ENCODE measurements around the gene MYPN.
"Not testable (repeated sequence)": the region's sequence is repeated elsewhere in the genome, so short reads cannot be mapped to it uniquely, and the experiment has no call there.

Gene MYPN, protein sequence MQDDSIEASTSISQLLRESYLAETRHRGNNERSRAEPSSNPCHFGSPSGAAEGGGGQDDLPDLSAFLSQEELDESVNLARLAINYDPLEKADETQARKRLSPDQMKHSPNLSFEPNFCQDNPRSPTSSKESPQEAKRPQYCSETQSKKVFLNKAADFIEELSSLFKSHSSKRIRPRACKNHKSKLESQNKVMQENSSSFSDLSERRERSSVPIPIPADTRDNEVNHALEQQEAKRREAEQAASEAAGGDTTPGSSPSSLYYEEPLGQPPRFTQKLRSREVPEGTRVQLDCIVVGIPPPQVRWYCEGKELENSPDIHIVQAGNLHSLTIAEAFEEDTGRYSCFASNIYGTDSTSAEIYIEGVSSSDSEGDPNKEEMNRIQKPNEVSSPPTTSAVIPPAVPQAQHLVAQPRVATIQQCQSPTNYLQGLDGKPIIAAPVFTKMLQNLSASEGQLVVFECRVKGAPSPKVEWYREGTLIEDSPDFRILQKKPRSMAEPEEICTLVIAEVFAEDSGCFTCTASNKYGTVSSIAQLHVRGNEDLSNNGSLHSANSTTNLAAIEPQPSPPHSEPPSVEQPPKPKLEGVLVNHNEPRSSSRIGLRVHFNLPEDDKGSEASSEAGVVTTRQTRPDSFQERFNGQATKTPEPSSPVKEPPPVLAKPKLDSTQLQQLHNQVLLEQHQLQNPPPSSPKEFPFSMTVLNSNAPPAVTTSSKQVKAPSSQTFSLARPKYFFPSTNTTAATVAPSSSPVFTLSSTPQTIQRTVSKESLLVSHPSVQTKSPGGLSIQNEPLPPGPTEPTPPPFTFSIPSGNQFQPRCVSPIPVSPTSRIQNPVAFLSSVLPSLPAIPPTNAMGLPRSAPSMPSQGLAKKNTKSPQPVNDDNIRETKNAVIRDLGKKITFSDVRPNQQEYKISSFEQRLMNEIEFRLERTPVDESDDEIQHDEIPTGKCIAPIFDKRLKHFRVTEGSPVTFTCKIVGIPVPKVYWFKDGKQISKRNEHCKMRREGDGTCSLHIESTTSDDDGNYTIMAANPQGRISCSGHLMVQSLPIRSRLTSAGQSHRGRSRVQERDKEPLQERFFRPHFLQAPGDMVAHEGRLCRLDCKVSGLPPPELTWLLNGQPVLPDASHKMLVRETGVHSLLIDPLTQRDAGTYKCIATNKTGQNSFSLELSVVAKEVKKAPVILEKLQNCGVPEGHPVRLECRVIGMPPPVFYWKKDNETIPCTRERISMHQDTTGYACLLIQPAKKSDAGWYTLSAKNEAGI (N-terminal part only)

DNA sequence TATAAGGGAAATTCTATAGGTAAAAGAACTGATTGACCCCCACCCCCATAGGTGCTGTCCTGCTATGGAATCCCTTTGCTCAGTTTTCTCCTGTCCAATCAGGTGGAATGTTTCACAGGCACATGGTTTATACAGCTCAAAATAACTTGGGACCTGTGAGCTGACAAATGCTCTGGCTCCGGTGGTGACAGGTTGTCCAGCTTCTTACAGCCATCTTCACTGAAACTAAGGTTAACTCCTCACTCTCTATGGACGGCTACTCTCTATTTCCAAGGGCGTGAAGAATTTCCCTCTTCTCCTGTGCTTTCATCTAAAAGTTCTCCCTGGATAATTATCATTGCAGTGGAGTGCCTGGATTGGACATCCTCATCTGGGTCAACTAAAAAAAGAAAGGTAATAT lies at the start of gene MYPN:
Gene MYPN (plus strand): TSS at position 158 of the 400 bp plus-strand sequence. CDS start 11,951 bp downstream, outside the sequence.
- peak; percentile 22 for DNase-seq

DNA sequence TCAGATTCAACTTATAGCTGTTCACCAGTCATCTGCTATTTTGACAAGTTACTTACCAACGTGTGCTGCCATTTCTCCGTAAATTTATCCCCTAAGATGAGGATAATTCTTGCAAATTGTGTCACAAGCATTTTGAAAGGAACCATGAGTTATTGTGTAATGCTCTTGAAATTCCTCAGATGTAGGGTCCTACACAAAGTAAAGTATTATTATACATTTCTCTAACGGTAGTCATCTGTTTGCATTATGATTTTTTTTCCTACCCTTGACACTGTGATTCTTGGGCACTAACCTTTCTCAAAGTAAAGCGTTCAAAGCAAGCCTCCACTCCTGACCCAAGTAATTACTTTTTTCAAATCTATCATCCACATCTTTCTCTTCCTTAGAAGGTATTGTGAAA lies 42.3 kb upstream of the MYPN start:
- no peak for DNase-seq

DNA sequence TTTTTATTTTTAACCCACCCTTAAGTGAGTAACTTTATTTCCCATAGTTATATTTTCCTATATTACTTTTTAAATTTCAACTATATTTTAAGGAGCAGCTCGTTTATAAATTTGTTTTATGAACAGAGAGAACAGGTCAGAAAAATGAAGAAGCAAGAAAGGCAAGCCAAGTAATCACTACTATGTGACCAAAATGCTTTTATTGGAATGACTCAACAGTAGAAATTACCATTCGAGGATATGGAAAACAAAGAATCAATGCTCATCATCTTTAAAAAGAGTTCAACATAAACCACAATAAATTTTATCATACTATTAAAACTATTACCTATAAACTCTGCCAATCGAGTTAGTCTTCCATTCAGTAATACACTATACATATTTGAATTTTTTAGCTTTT lies 41.8 kb upstream of the MYPN start:
- no peak for DNase-seq

DNA sequence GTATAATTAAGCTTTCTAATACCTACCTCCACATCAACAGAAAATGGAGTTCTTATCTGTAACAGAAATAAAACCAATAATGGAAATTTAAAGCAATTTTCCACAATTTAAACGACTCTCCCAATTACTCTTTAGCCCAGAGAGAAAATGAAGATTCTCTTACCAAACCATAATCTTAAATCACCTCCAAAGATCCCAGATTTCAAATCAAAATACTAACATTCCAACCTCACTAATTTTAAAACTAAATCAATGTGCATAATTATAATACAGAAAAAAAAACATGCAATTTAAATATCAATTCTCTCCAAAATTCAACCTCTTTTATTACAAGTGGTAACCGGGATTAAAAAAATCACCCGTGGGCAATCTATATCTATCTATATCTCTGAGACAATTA lies 35.7 kb upstream of the MYPN start:
- DNase-seq, result no peak

DNA sequence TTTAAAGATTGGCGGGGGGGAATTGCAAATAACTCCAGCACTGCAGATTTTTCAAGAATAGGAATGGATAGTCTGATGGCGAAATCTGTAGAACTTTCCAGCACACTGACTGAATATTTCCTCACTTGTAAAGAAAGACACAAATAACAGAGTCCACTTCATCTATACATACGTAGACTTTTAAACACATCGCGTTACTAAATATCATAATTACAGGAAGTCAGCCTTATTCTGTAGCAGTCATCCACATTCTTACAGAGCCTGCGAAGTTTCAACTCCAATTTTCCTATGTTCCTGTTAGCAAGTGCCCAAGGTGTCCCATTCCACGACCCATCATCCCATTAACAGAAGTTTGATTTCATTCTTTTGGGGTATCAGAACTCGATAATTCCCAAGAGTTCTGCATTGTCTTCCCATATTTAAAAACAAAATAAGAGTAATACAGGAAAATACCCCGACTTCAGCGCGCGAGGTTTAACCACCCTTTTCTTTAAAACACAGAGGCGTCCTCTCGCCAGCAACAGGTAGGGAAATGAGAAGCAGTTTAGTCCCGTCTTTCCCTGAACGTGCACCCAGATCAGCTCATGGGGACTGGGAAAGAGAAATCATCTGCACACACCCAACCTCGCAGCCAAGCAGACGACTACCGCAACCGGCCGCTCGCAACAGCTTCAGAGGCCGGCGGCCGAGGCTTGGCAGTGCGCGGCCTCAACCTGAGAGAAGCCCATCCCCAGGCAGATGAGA lies 35.1 kb upstream of the MYPN start:
- no peak for DNase-seq

DNA sequence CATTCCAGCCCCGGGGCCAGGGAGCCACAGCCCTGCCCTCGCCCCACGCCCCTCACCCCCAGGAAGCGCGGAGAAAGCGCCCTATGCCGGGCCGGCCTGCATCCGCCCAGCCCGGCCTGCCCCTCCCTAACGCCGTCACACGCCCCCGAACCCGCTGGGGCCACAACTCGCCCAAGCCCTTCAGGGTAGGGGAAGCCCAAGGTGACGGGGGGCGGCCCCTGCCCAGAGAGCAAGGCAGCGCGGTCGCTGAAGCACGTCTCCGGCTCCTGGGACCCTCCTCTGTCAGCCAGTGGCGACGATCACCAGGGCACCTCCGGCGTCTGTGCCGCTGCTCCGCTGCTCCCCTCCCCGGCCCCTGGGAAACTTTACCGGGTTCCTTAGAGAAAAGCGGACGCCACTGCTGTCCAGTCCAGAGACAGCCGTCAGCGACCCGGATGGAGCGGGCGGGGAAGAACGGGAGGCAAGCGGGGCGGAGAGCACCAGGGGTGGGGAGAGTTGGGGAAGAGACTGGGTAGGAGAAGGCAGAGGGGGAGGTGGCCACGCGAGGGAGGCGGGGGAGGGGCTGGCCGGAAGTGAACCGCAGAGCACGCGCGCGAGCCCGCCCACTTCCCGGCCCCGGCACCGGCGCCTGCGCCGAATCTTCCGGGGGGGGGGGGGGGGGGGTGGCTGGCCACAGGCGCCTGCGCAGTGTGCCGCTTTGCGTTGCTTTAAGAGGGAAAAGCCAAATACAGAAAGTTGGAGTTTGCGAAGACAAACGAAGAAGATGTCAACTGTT lies 34.3 kb upstream of the MYPN start, which contains the start of gene HERC4:
Gene HERC4 (minus strand): TSS at position 509 of the 775 bp plus-strand sequence. CDS start 2,175 bp downstream, outside the sequence.
- DNase-seq, result peak; percentile 98

DNA sequence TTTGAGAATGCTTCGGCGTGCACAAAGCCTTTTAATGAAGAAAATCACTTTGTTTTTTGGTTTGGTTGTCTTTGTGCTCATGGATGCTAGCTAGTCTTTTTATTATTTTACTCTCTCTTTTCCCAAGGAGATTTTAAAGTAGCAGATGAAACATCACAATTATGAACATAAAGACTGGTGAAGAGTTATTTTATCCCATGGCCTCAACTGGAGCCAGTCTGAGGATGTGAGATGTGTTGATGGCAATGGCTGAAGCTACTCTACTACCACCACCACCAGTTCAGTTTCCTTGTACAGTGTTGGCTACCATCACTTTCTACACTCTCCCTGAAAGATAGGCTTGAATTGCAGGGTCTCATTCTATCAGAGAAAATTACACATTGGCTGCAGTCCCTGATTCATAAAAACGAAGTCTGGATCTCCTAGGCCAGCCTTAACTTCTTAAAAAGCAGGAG lies 33.7 kb upstream of the MYPN start:
- DNase-seq, result no peak

DNA sequence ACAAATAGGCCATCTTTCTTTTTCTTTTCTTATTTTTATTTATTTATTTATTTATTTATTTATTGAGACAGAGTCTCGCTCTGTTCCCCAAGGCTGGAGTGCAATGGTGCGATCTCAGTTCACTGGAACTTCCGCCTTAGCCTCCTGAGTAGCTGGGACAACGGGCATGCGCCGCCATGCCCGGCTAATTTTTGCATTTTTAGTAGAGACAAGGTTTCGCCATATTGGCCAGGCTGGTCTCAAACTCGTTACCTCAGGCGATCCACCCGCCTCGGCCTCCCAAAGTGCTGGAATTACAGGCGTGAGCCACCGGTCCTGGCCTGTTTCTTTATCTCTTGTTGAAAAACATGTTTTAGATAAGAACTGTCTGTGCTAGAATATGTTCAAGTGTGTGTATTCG lies 33.2 kb upstream of the MYPN start:
- DNase-seq, result not testable (repeated sequence)

DNA sequence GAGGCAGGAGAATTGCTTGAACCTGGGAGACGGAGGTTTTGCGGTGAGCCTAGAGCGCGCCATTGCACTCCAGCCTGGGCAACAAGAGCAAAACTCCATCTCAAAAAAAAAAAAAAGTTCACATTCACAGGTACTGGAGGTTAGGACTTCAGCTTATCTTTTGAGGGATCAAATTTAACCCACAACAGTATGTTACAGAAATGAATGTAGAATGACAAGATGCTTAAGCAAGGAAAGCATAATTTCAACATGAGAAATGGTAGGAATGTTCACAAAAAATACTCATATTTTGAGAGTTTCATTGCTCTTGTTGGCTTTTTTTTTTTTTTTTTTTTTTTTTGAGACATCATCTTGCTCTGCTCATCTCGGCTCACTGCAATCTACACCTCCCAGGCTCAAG lies 32.3 kb upstream of the MYPN start:
- DNase-seq, result no peak

DNA sequence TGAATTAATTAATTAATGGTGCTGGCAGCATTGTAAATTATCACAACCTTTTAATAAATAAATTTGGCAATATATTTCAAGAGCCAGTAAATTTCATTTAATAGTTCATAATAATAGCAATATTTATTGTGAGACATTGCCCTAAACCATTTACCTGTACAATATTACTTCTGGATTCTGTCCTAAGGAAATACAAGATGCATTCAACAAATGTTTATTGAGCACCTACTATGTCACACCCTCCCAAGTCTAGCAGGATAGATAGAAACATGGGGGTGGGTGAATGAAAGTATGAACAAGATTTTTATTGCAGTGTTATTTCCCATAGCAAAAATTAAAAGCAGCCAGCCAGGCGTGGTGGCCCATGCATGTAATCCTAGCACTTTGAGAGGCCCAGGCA lies 29.9 kb upstream of the MYPN start:
- no peak for DNase-seq

DNA sequence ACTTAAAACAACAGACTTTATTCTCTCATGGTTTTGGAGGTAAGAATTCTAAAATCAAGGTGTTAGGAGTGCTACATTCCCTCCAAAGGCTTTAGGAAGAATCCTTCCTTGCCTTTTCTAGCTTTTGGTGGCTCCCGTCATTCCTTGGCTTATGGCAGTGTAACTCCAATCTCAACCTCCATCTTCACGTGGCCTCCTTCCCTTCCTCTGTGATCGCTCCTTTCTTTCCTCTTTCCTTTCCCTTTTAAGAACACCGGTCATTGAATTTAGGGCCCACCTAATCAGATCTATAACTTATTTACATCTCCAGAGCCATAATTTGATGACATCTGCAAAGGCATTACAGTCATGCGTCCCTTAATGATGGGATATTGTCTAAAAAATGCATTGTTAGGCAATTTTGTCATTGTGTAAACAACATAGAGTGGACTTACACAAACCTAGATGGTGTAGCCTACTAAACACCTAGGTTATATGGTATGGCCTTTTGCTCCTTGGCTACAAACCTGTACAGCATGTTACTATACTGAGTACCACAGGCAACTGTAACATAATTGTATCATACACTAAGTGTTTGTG lies 28.3 kb upstream of the MYPN start:
- DNase-seq, result no peak

DNA sequence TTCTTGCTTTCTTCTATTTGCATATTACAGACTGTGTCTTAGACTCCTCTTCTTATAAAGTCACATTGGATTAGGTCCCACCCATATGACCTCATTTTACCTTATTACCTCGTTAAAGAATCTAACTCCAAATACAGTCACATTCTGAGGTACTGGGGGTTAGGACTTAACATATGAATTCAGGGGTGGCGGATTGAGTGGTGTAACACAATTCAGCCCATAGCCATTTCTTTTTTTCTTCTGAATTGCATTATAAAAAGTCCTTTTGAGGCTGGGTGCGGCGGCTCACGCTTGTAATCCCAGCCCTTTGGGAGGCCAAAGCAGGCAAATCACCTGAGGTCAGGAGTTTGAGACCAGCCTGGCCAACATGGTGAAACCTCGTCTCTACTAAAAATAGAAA lies 27.4 kb upstream of the MYPN start:
- no peak for DNase-seq

DNA sequence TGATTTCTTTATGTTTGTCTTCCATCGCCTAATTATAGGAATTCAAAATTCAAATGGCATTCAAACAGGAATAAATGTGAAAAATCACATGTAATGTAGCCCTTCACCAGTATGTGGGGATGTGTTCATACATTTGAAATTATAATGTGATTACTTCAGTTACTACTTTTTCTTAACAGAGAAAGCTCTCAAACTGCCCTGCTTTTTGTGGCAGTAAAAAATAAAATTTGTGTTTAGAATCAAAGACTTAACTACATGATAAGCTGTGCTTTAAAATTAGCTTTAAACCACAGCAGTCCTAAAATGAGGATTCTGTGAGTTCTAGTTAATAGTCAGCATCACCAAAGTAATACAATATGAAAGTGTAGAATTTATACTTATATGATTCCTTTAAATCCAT lies 26.4 kb upstream of the MYPN start:
- DNase-seq, result no peak

DNA sequence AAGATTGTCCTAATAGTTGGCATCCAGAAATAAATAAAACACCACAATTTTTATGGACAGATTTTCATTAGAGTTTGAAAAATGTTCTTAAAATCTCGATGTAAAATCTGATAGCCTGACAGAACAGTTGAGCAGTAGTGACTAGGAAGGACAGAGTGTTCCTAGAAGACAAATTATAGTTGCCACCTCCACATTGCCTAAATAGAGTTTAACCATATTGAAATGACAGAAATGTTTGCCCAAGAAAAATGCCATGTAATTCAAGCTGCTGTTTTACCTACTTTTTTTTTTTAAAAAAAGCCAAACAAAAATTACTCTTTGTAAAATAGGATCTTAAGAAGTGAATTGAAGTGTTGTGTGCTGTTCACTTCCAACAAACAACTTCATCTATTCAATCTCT lies 25.3 kb upstream of the MYPN start:
- no peak for DNase-seq

DNA sequence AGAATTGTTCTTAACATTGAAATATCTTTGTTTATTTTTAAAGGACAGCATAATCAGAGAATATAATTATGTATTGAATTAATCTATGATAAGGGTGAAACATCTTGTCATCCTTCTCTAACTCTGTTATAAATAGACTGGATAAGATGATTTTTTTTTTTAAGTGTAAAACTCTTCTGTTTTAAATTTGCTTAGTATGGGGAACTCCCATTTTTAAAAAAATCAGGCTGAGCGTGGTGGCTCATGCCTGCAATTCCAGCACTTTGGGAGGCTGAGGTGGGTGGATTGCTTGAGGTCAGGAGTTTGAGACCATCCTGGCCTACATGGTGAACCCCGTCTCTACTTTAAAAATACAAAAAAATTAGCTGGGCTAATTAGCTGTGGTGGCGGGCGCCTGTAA lies 24.8 kb upstream of the MYPN start:
- no peak for DNase-seq

DNA sequence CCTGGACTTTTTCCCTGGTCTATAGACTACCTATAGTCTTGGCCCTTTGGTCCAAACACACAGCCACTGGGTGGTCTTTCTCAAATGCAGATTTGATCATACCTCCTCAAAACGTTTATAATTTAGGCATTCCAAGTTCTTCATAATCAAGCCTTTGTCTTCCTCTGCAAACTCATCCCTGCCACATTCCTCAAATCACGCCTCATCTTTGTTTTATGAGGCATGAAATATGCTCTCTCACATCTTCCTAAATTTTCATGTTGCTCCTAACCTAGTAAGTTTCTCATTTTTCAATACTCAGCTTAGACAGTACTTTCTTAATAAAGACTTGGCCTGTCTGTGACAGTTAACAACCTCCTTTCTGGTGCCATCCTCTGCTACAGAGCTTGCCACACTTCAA lies 23.3 kb upstream of the MYPN start:
- no peak for DNase-seq

DNA sequence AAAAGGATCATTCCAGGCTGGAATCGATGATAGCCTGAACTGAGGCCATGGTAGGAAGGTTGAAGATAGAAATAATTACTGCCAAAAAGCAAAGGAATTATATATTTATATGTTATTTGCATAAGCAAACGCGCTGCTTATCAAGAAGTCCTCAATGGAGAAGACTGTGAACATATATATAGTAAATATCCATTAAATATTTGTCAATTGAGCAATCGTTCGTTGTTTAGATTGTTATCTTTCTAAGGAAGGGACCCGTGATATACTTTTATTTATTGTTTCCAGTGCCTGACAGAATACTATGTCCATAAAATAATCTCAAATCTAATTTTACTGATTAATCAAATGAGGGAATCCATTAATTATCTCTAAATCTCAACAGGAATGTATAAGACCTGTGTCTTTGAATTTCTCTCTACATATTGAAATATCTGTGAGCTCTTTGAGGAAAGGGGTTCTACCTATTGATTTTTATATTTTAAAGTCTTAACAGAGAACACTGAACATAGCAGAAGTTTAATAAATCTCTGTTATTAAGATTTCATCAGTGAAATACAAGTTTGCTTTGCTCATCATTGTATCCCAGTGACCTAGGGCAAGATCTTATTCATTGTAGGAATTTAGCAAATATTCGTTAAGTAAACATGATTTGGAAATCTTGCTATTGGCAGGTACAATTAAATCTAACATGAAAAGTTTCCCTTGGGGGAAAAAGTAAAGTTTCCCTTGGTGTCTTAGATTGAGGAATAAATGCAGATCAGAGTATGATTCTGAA lies 22.2 kb upstream of the MYPN start:
- no peak for DNase-seq

DNA sequence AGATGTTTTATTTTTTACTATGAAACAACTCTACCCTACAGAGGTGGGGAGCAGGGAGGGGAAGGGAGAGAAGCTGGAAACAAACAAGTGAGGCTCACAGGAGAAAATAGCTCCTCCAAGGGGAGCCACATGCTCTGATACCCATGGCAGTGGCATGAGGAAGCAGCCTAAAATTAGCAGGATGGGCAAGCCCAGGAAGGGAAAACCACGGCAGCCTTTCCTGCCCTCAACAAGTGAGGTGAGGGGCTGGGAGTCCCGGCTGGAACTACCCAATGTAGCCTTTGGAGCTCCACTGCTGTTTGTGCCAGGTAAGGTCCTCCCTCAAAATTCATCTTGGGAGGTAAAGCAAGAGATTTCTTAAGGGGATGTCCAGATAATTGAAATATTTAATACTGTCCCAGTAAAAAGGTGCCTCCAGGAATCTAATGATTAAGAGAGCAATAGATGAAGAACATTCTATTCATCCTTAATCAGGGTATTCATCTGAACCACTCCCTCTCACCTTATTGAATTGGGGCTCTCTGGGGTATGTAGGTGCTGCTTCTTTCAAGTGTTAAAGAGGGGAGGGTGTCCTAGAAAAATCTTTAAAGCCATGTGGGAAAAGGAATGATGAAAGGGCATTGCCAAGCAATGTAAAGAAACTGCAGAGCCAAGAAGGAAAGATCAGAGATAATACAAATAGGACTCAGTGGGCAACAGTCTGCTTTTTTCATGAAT lies 21.4 kb upstream of the MYPN start:
- DNase-seq, result no peak

DNA sequence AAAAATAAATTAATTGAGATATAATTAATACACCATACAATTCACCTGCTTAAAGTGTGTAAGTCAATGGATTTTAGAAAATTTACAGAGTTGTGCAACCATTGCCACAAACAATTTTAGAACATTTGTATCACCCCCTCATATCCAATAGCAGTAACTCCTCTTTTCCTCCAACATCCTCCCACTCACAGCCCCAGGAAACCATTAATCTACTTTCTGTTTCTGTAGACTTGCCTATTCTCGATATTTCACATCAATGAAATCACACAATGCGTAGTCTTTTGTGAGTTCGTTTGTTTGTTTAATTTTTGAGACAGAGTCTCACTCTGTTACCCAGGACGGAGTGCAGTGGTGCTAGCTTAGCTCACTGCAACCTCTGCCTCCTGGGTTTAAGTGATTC lies 20.5 kb upstream of the MYPN start:
- DNase-seq, result no peak

DNA sequence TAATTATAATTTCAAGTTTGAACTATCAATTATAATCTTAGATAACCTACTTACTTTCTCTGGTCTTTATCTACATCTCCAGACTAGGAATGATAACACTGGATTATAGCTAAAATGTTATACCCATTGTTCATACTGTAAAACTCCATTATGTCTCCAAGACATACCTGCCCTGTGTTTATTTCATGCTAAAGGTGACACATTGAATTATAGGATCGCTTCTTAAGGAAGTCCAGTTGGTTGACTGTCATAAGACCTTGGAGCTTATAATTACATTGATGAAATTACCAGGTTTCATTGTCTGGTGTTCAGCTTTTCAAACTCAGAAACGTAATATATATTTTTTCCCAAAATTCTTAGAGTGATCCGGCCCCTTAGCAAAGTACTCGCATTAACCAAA lies 18.7 kb upstream of the MYPN start:
- no peak for DNase-seq
